ENCODE measurements around the gene MYO10. TPM values are rescaled to one million over a fixed set of nuclear protein-coding genes. Genes with fewer than 3 reads are reported as not detected.
"Not testable (repeated sequence)": the region's sequence is repeated elsewhere in the genome, so short reads cannot be mapped to it uniquely, and the experiment has no call there.

MYO10 gene
- polyA plus RNA-seq, result 10 to 100 TPM in 1 of 3 donors, 1 to 10 TPM in 2; 7.6 to 15.9 (median 9.3) TPM

- 0 to 1% (median 0%) methylated on average over 54 to 70 of the region's 70 CpGs for WGBS, 3 donors
- H3K27ac ChIP-seq (ENCODE audit: low read depth, low read length), result no peak within 1 kb of the TSS
Observed at GRCh38 chr5:16936150-16936988, at the start of gene MYO10. Gene MYO10, minus strand, starts transcription at chr5:16936288. Its CDS starts 480 bp downstream, at chr5:16935808.

GRCh38 chr5:16985304-16985703 is 49.2 kb upstream of the MYO10 start:
- WGBS, 3 donors, result 79 to 90% (median 89%) methylated on average over 7 of the region's 7 CpGs
- H3K27ac ChIP-seq (ENCODE audit: low read depth, low read length), result not testable (repeated sequence)

GRCh38 chr5:16983972-16984371 is 47.9 kb upstream of the MYO10 start:
- H3K27ac ChIP-seq (ENCODE audit: low read depth, low read length), result no peak overlapping the region
- 73 to 88% (median 84%) methylated on average over 1 of the region's 1 CpG for WGBS, 3 donors

- no peak overlapping the region for H3K27ac ChIP-seq (ENCODE audit: low read depth, low read length)
- 53 to 67% (median 56%) methylated on average over 9 of the region's 9 CpGs for WGBS, 3 donors
Observed at GRCh38 chr5:16983022-16983639, 47.0 kb upstream of the MYO10 start.

- 82 to 84% (median 83%) methylated on average over 8 of the region's 8 CpGs for WGBS, 3 donors
- no peak overlapping the region for H3K27ac ChIP-seq (ENCODE audit: low read depth, low read length)
Observed at GRCh38 chr5:16981700-16982099, 45.6 kb upstream of the MYO10 start.

GRCh38 chr5:16980983-16981382 is 44.9 kb upstream of the MYO10 start:
- no peak overlapping the region for H3K27ac ChIP-seq (ENCODE audit: low read depth, low read length)
- 53 to 70% (median 59%) methylated on average over 3 of the region's 3 CpGs for WGBS, 3 donors

GRCh38 chr5:16978296-16978695 is 42.2 kb upstream of the MYO10 start:
- no peak overlapping the region for H3K27ac ChIP-seq (ENCODE audit: low read depth, low read length)

- no peak overlapping the region for H3K27ac ChIP-seq (ENCODE audit: low read depth, low read length)
- WGBS, 3 donors, result 71 to 86% (median 79%) methylated on average over 1 of the region's 1 CpG
Observed at GRCh38 chr5:16976625-16977008, 40.5 kb upstream of the MYO10 start.

GRCh38 chr5:16975950-16976624 is 40.0 kb upstream of the MYO10 start:
- 87 to 96% (median 89%) methylated on average over 2 of the region's 2 CpGs for WGBS, 3 donors
- no peak overlapping the region for H3K27ac ChIP-seq (ENCODE audit: low read depth, low read length)

- 52 to 82% (median 68%) methylated on average over 2 of the region's 2 CpGs for WGBS, 3 donors
- no peak overlapping the region for H3K27ac ChIP-seq (ENCODE audit: low read depth, low read length)
Observed at GRCh38 chr5:16974981-16975380, 38.9 kb upstream of the MYO10 start.

- H3K27ac ChIP-seq (ENCODE audit: low read depth, low read length), result no peak overlapping the region
- WGBS, 3 donors, result 96 to 100% (median 96%) methylated on average over 3 of the region's 3 CpGs
Observed at GRCh38 chr5:16970826-16971225, 34.7 kb upstream of the MYO10 start.

- H3K27ac ChIP-seq (ENCODE audit: low read depth, low read length), result no peak overlapping the region
- 90 to 96% (median 92%) methylated on average over 5 of the region's 5 CpGs for WGBS, 3 donors
Observed at GRCh38 chr5:16970260-16970659, 34.2 kb upstream of the MYO10 start.

GRCh38 chr5:16965581-16965980 is 29.5 kb upstream of the MYO10 start:
- WGBS, 3 donors, result 43 to 56% (median 50%) methylated on average over 1 of the region's 1 CpG
- H3K27ac ChIP-seq (ENCODE audit: low read depth, low read length), result no peak overlapping the region

- WGBS, 3 donors, result 82 to 94% (median 94%) methylated on average over 7 of the region's 7 CpGs
- no peak overlapping the region for H3K27ac ChIP-seq (ENCODE audit: low read depth, low read length)
Observed at GRCh38 chr5:16963821-16964220, 27.7 kb upstream of the MYO10 start.

- no peak overlapping the region for H3K27ac ChIP-seq (ENCODE audit: low read depth, low read length)
- 79 to 84% (median 83%) methylated on average over 7 of the region's 7 CpGs for WGBS, 3 donors
Observed at GRCh38 chr5:16961131-16961530, 25.0 kb upstream of the MYO10 start.

GRCh38 chr5:16957304-16958196 is 21.5 kb upstream of the MYO10 start:
- H3K27ac ChIP-seq (ENCODE audit: low read depth, low read length), result no peak overlapping the region
- 89 to 93% (median 93%) methylated on average over 13 of the region's 13 CpGs for WGBS, 3 donors

GRCh38 chr5:16953729-16954128 is 17.6 kb upstream of the MYO10 start:
- 81 to 91% (median 82%) methylated on average over 9 of the region's 9 CpGs for WGBS, 3 donors
- no peak overlapping the region for H3K27ac ChIP-seq (ENCODE audit: low read depth, low read length)

GRCh38 chr5:16952968-16953671 is 17.0 kb upstream of the MYO10 start:
- H3K27ac ChIP-seq (ENCODE audit: low read depth, low read length), result no peak overlapping the region
- WGBS, 3 donors, result 80 to 87% (median 84%) methylated on average over 6 of the region's 6 CpGs

Data from adipose tissue (tissue), 3 donors.